ENCODE results near the gene CCL7.

CCL7 gene

GRCh38 chr17:34261568-34262337 is 8.3 kb upstream of the CCL7 start:
- Mint-ChIP-seq H3K4me1 (peaks cover 25% of the 10 kb centered on the region), H3K27ac (no peak overlapping the region), H3K4me3 (no peak overlapping the region), H3K36me3 (ENCODE audit: low read depth) (no peaks in the 10 kb centered on the region), H3K27me3 (ENCODE audit: low read depth, poor library complexity) (peaks cover 14% of the 10 kb centered on the region), H3K9me3 (no peaks in the 10 kb centered on the region)
- no peak for TF ChIP-seq CTCF (IDR thresholded peaks at IDR 0.05)
- DNase-seq, result no peak

DNA sequence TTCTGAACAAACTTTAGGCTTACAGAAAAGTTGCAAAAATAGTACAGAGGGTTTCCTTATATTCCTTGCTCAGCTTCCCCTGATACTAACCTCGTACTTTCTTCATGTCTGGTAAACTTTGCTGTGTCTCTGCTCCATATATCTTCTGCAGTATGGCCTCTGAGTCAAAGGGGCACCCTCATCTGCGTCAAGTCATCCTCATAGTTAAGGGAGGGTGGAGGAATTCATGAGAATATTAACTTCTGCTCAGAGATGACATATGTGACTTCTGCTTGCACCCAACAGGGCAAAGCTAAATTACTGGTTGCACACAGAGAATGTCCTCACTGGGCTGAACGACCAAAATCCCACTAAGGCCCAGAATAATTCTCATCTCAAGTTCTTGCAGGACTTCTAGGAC is 4.3 kb upstream of the CCL7 start:
- no peak overlapping the region for H3K4me3 Mint-ChIP-seq
- H3K9me3 Mint-ChIP-seq, result no peaks in the 10 kb centered on the region
- no peaks in the 10 kb centered on the region for H3K4me1 Mint-ChIP-seq
- no peak for DNase-seq
- no peaks in the 10 kb centered on the region for H3K36me3 Mint-ChIP-seq (ENCODE audit: low read depth)
- no peak overlapping the region for H3K27ac Mint-ChIP-seq
- peaks cover 11% of the 10 kb centered on the region for H3K27me3 Mint-ChIP-seq (ENCODE audit: low read depth, poor library complexity)
- TF ChIP-seq CTCF (IDR thresholded peaks at IDR 0.05), result no peak

DNA sequence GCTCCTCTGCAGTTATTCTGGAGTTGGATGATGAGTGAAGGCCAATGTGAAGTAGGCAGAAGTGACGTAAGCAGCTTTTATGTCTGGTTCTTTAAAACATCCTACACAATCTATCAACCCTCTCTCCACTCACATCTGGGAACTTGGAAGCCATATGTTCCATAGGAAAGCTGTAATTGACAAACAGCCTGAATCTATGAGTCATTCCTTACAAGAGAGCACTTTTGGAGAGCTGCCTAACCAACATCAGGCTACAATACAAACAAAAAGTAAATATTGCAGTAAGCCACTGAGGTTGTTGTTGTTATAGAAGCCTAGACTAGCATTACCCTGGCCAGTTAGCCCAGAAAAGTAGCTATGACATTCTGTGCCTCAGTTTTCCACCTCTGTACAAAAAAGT is 5.9 kb downstream of the CCL7 start:
- Mint-ChIP-seq H3K9me3 (no peaks in the 10 kb centered on the region), H3K27ac (no peak overlapping the region), H3K36me3 (ENCODE audit: low read depth) (no peaks in the 10 kb centered on the region), H3K4me1 (no peaks in the 10 kb centered on the region), H3K27me3 (ENCODE audit: low read depth, poor library complexity) (peaks cover 22% of the 10 kb centered on the region), H3K4me3 (no peak overlapping the region)
- TF ChIP-seq CTCF (IDR thresholded peaks at IDR 0.05), result no peak
- DNase-seq, result no peak

GRCh38 chr17:34276826-34277225 is 6.8 kb downstream of the CCL7 start:
- Mint-ChIP-seq H3K36me3 (ENCODE audit: low read depth) (no peaks in the 10 kb centered on the region), H3K4me1 (no peaks in the 10 kb centered on the region), H3K9me3 (no peaks in the 10 kb centered on the region), H3K4me3 (no peak overlapping the region), H3K27ac (no peak overlapping the region), H3K27me3 (ENCODE audit: low read depth, poor library complexity) (peaks cover 18% of the 10 kb centered on the region)
- TF ChIP-seq CTCF (IDR thresholded peaks at IDR 0.05), result no peak
- DNase-seq, result no peak

DNA sequence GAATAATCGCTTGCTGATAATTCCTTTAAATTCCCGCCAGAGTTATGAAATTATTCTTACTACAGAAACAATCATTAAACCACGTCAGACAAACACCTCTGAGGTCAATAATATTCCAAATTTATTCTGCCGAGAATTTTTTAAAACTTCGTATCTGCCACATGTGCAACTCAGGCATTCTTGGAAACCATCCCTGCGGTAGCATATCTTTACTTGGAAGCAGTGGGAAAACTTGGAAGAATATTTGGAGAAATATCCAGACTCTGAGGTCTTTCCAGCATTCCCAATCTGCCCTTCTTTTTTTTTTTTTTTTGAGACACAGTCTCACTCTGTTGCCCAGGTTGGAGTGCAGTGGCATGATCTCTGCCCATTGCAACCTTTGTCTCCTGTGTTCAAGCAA is 13.6 kb downstream of the CCL7 start:
- peaks cover 16% of the 10 kb centered on the region for H3K27me3 Mint-ChIP-seq (ENCODE audit: low read depth, poor library complexity)
- no peaks in the 10 kb centered on the region for H3K9me3 Mint-ChIP-seq
- no peak overlapping the region for H3K27ac Mint-ChIP-seq
- no peak overlapping the region for H3K4me3 Mint-ChIP-seq
- no peak for TF ChIP-seq CTCF (IDR thresholded peaks at IDR 0.05)
- H3K36me3 Mint-ChIP-seq (ENCODE audit: low read depth), result no peaks in the 10 kb centered on the region
- H3K4me1 Mint-ChIP-seq, result no peaks in the 10 kb centered on the region
- no peak for DNase-seq

- TF ChIP-seq CTCF (IDR thresholded peaks at IDR 0.05), result no peak
- no peaks in the 10 kb centered on the region for H3K9me3 Mint-ChIP-seq
- peaks cover 20% of the 10 kb centered on the region for H3K27me3 Mint-ChIP-seq (ENCODE audit: low read depth, poor library complexity)
- no peak for DNase-seq
- H3K36me3 Mint-ChIP-seq (ENCODE audit: low read depth), result no peaks in the 10 kb centered on the region
- no peak within 1 kb of the TSS for H3K27ac Mint-ChIP-seq
- no peaks in the 10 kb centered on the region for H3K4me1 Mint-ChIP-seq
- no peak within 1 kb of the TSS for H3K4me3 Mint-ChIP-seq
These were observed 15.3 kb downstream of the CCL7 start, which contains the start of gene CCL11 for GRCh38 chr17:34285286-34285792. Gene CCL11, plus strand, starts transcription at chr17:34285742. Its CDS starts 67 bp downstream, at chr17:34285809.
